Lung microvascular endothelial cell (primary cell): ENCODE results near the gene WFIKKN1. TPM values are rescaled to one million over a fixed set of nuclear protein-coding genes. Genes with fewer than 3 reads are reported as not detected.

Source experiments
- DNase-seq, 2 donors: peaks; one replicate each; pipeline versions ENCODE4 v3.0.0 to v3.0.0-alpha.2; 2010; ENCODE audit warnings: low read depth in 2 of 2
- total RNA-seq: library from RNA; depleted of rRNA; stranded (reverse); fragments of >200 nt; gene quantifications from 2 replicates; pipeline ENCODE4 v1.2.1, GENCODE V29; 2014

Gene WFIKKN1
- under 0.01 and 0.20 TPM in 2 replicates for total RNA-seq

- no peak for DNase-seq
Measured at GRCh38 chr16:630815-631405, at the start of gene WFIKKN1. TSS of gene WFIKKN1 (plus strand) at chr16:630985. CDS start at chr16:631254, 269 bp downstream.

GRCh38 chr16:582218-582613, 48.6 kb upstream of the WFIKKN1 start:
- no peak for DNase-seq

DNA sequence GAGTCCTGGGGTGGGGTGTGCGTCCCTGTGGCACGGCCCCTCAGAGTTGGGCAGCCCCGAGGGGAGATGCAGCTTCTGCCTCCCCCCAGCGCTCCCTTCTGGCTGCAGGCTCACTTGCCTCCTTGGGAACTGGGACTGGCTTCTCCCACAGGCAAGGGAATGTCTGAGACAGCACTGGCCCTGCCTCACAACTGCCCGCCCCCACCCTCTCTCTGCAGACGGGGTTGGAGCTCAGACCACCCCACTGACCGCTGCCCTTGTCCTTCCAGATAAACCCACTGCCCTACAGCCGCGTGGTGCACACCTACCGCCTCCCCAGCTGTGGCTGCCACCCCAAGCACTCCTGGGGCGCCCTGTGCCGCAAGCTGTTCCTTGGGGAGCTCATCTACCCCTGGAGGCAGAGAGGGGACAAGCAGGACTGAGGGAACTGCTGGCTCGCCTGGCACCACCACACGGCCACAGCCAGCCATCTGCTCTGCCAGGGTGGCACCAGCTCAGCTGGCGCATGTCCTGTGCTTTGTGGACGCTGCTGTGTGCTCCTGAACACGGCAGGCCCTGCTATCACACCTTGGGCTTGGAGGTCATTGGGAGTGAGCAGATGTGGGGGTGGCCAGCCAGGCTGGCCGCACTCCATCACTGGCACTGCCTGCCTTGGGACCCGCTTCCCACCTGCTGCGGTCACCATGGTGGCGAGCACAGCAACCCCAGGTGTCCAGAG, 48.0 kb upstream of the WFIKKN1 start:
- DNase-seq = no peak

- no peak for DNase-seq
Measured at GRCh38 chr16:583470-583814, 47.3 kb upstream of the WFIKKN1 start.

GRCh38 chr16:583815-584591, 46.8 kb upstream of the WFIKKN1 start:
- no peak for DNase-seq

DNA sequence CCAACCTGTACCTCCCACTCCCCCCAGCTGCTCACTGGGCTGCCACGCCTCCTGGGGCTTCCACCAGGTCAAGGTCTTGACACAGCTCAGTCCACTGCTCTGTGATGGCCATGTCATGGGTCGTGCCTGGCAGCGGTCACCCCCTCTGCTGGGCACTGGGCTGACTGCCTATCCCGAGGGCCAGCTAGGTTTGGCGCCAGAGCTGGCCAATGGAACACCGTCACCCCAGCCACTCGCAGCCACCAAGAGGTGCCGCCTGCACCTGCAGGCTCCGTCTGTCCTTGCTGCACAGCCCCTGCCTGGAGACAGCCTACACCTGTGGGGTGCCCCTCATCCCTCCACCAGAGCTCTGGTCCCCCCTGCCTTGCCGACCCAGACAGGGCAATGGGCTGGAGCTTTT, 45.4 kb upstream of the WFIKKN1 start:
- peak in 1 of 2 donors; percentile 21 for DNase-seq

GRCh38 chr16:586047-586644, 44.6 kb upstream of the WFIKKN1 start:
- no peak for DNase-seq

GRCh38 chr16:586645-587590, 43.9 kb upstream of the WFIKKN1 start:
- peak in 1 of 2 donors; percentile 26 for DNase-seq

GRCh38 chr16:588639-588888, 42.2 kb upstream of the WFIKKN1 start:
- peak; percentile 75 to 77 for DNase-seq

DNA sequence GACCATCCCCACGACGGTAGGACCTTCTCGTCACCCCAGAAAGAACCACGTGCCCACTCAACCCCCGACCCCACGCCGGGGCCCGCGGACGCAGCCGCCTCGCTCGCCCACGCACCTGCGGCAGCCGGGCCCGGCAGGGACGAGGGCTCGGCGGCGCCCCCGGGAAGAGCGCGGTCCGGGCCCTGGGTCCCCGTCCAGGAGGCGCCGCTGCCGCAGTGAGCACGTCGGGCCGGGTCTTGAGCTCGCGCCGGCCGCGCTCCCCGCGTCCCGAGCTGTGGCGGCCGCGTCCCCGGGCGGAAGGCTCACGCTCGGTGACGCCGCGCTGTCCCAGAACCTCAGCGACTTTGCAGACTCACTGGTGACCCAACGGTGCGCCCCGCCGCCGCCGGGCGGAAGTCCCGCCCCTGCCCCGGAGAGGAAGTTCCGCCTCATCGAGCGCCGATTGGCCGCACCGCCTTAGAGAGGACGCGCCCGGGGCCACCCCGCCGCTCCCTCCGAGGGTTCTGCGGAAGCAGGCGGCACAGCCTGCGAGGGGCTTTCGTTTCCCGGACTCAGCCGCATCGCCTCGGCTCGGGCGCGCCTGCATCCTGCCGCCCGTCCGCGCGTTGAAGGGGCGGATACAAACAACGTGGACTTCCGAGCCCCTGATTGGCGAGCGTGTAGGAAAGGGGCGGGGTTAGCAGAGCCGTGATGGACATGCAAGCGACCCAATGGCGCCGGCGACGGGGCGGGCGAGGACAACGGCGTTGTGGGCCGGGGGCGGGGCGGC, 41.7 kb upstream of the WFIKKN1 start:
- DNase-seq = peak; percentile 97 to 98

- DNase-seq = peak; percentile 99 to 100
Measured at GRCh38 chr16:589658-590187, 41.1 kb upstream of the WFIKKN1 start, which contains the start of gene RAB40C. TSS of gene RAB40C (plus strand) at chr16:590066. CDS start at chr16:590292, 226 bp downstream.

- peak; percentile 63 to 73 for DNase-seq
Measured at GRCh38 chr16:590188-590814, 40.5 kb upstream of the WFIKKN1 start.

GRCh38 chr16:590815-591200, 40.0 kb upstream of the WFIKKN1 start:
- DNase-seq = no peak

DNA sequence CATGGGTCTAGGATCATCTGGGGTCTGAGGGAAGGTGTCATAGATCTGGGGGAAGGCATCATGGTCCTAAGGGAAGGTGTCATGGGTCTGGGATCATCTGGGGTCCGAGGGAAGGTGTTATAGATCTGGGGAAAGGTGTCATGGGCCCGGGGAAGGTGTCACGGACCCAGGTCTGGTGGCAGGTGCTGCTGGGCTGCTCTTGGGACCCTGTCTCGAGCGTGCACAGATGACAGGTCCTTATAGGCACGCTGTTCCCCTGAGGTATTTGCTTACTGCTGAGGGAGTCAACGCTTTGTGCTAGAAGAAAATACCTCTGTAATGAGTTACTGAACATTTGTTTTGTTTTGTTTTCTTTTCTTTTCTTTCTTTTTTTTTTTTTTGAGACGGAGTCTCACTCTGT, 39.6 kb upstream of the WFIKKN1 start:
- no peak for DNase-seq

GRCh38 chr16:591892-592517, 38.8 kb upstream of the WFIKKN1 start:
- no peak for DNase-seq

DNA sequence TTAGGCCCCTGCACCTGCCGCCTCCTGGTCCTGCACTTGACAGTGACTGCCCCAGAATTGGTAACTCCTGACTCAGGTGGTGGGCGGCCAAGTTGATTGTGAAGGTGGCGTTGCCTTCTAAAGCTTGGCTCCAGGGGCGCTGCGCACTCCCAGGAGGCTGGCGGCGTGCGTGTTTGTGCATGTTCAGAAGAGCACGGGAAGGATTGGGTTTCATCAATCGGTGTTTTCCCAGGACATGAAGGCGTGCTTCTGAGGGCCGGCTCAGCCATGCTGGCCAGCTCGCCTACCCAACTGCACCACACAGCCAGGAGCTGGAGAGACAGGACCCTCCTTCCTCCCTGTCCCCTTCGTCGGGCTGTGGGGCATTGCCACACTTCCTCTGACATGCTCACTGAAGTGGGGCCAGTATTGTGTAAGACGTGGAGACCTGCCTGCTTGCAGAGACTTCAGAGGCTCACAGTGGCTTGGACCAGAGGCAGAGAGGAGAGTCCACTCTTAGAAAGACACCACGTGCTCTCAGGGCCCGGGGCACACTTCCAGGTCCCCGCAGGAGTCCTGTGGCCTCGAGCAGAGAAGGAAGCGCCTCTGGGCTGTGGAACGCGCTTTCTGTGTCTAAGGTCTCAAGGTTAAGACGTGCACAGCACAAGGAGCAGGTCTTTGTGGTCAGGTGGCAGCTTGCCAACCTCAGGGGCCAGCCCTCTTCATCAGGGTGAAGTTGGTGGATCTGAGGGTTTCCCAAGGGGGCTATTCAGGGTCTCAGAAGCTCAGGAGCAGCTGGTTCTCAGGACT, 38.1 kb upstream of the WFIKKN1 start:
- DNase-seq = no peak

GRCh38 chr16:593406-593805, 37.4 kb upstream of the WFIKKN1 start:
- no peak for DNase-seq

GRCh38 chr16:593807-594206, 37.0 kb upstream of the WFIKKN1 start:
- DNase-seq = no peak
